ENCODE results near the gene EHMT1. TPM values are rescaled to one million over a fixed set of nuclear protein-coding genes. Genes with fewer than 3 reads are reported as not detected.

The EHMT1 gene
- total and polyA plus RNA-seq, 2 experiments from 2014 or later, result 162 to 177 TPM

DNA sequence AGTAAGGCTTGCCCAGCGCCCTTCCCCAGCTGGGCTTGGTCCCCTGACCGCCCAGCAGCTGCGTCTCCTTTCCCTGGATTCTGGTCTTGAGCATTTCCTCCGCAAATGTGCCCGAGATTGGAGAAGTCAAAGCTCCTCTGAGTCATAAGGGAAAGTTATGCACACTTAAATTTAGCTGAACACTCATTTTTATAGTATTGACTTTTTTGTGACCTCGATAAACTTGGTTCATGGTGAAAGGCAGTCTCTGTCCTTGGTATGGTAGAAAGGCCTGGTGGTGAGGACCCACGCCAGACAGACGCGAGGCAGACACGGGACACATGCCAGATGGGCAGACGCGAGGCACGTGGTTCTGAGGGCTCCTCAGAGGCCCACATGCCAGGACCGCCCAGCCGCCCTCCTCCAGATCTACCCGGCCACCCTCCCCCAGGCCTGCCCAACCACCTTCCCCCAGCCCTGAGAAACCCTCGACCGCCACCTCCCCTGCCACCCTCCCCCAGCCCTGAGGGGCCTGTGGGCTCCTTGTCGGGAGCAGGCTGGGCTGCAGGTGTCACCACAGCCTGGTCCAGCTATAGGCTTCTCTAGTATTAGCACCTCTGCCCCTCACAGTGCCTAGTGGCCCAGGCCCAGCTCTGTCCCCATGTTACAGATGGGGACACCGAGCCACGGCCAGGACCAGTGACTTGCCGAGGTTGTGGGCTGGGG lies 197.9 kb downstream of the EHMT1 start:
- H3K4me3 Mint-ChIP-seq, result no peak overlapping the region
- H4K20me1 ChIP-seq (replicated peaks; ENCODE audit: insufficient read depth), result no peaks in the 10 kb centered on the region; the same call in none of the 2 replicates
- no peak overlapping the region; the same call in 1 of the 2 replicates for H3K27ac Mint-ChIP-seq
- no peak overlapping the region for H3K4me2 ChIP-seq
- no peak for DNase-seq (ENCODE audit: low spot score)
- no peak for ATAC-seq
- peaks cover 20% of the 10 kb centered on the region for H3K36me3 ChIP-seq (ENCODE audit: insufficient read depth)
- H3K79me2 ChIP-seq (replicated peaks; ENCODE audit: insufficient read depth), result peaks cover 5% of the 10 kb centered on the region
- H2AFZ ChIP-seq, result no peak overlapping the region
- peaks cover 72% of the 10 kb centered on the region for H3K36me3 Mint-ChIP-seq (ENCODE audit: low read depth)
- H3K27me3 Mint-ChIP-seq (ENCODE audit: insufficient read depth, low read depth, poor library complexity), result peaks cover 12% of the 10 kb centered on the region
- H3F3A ChIP-seq (replicated peaks; ENCODE audit: low read depth), result no peaks in the 10 kb centered on the region
- no peak overlapping the region for H3K4me3 ChIP-seq
- H3K4me1 ChIP-seq (ENCODE audit: insufficient read depth), result no peaks in the 10 kb centered on the region
- H3K4me1 Mint-ChIP-seq, result no peaks in the 10 kb centered on the region
- H3K27me3 ChIP-seq (ENCODE audit: insufficient read depth), result no peaks in the 10 kb centered on the region
- TF ChIP-seq CREB1 (CRISPR knock-in tag; IDR thresholded peaks at IDR 0.05; ENCODE audit: low read depth) (no peak), ZNF331 (CRISPR knock-in tag; IDR thresholded peaks at IDR 0.05; ENCODE audit: low read depth) (no peak), JUNB (IDR thresholded peaks at IDR 0.05; ENCODE audit: unreplicated experiment) (no peak), POLR2AphosphoS5 (IDR thresholded peaks at IDR 0.05; ENCODE audit: low read depth) (no peak), EZH2phosphoT487 (IDR thresholded peaks at IDR 0.05; ENCODE audit: unreplicated experiment) (no peak), EZH2 (IDR thresholded peaks at IDR 0.05; ENCODE audit: low read depth, unreplicated experiment) (no peak), ZNF114 (CRISPR knock-in tag; IDR thresholded peaks at IDR 0.05) (no peak), STAT1 (IDR thresholded peaks at IDR 0.05; ENCODE audit: unreplicated experiment) (no peak), NANOG (IDR thresholded peaks at IDR 0.05; ENCODE audit: borderline replicate concordance) (no peak)
- TF ChIP-seq, protein P1, sequence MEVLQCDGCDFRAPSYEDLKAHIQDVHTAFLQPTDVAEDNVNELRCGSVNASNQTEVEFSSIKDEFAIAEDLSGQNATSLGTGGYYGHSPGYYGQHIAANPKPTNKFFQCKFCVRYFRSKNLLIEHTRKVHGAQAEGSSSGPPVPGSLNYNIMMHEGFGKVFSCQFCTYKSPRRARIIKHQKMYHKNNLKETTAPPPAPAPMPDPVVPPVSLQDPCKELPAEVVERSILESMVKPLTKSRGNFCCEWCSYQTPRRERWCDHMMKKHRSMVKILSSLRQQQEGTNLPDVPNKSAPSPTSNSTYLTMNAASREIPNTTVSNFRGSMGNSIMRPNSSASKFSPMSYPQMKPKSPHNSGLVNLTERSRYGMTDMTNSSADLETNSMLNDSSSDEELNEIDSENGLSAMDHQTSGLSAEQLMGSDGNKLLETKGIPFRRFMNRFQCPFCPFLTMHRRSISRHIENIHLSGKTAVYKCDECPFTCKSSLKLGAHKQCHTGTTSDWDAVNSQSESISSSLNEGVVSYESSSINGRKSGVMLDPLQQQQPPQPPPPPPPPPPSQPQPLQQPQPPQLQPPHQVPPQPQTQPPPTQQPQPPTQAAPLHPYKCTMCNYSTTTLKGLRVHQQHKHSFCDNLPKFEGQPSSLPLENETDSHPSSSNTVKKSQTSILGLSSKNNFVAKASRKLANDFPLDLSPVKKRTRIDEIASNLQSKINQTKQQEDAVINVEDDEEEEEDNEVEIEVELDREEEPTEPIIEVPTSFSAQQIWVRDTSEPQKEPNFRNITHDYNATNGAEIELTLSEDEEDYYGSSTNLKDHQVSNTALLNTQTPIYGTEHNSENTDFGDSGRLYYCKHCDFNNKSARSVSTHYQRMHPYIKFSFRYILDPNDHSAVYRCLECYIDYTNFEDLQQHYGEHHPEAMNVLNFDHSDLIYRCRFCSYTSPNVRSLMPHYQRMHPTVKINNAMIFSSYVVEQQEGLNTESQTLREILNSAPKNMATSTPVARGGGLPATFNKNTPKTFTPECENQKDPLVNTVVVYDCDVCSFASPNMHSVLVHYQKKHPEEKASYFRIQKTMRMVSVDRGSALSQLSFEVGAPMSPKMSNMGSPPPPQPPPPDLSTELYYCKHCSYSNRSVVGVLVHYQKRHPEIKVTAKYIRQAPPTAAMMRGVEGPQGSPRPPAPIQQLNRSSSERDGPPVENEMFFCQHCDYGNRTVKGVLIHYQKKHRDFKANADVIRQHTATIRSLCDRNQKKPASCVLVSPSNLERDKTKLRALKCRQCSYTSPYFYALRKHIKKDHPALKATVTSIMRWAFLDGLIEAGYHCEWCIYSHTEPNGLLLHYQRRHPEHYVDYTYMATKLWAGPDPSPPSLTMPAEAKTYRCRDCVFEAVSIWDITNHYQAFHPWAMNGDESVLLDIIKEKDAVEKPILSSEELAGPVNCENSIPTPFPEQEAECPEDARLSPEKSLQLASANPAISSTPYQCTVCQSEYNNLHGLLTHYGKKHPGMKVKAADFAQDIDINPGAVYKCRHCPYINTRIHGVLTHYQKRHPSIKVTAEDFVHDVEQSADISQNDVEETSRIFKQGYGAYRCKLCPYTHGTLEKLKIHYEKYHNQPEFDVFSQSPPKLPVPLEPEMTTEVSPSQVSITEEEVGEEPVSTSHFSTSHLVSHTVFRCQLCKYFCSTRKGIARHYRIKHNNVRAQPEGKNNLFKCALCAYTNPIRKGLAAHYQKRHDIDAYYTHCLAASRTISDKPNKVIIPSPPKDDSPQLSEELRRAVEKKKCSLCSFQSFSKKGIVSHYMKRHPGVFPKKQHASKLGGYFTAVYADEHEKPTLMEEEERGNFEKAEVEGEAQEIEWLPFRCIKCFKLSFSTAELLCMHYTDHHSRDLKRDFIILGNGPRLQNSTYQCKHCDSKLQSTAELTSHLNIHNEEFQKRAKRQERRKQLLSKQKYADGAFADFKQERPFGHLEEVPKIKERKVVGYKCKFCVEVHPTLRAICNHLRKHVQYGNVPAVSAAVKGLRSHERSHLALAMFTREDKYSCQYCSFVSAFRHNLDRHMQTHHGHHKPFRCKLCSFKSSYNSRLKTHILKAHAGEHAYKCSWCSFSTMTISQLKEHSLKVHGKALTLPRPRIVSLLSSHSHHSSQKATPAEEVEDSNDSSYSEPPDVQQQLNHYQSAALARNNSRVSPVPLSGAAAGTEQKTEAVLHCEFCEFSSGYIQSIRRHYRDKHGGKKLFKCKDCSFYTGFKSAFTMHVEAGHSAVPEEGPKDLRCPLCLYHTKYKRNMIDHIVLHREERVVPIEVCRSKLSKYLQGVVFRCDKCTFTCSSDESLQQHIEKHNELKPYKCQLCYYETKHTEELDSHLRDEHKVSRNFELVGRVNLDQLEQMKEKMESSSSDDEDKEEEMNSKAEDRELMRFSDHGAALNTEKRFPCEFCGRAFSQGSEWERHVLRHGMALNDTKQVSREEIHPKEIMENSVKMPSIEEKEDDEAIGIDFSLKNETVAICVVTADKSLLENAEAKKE (CRISPR knock-in tag; IDR thresholded peaks at IDR 0.05), result no peak
- TF ChIP-seq, protein P2, sequence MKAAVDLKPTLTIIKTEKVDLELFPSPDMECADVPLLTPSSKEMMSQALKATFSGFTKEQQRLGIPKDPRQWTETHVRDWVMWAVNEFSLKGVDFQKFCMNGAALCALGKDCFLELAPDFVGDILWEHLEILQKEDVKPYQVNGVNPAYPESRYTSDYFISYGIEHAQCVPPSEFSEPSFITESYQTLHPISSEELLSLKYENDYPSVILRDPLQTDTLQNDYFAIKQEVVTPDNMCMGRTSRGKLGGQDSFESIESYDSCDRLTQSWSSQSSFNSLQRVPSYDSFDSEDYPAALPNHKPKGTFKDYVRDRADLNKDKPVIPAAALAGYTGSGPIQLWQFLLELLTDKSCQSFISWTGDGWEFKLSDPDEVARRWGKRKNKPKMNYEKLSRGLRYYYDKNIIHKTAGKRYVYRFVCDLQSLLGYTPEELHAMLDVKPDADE (IDR thresholded peaks at IDR 0.05), result no peak
- TF ChIP-seq, protein P3, sequence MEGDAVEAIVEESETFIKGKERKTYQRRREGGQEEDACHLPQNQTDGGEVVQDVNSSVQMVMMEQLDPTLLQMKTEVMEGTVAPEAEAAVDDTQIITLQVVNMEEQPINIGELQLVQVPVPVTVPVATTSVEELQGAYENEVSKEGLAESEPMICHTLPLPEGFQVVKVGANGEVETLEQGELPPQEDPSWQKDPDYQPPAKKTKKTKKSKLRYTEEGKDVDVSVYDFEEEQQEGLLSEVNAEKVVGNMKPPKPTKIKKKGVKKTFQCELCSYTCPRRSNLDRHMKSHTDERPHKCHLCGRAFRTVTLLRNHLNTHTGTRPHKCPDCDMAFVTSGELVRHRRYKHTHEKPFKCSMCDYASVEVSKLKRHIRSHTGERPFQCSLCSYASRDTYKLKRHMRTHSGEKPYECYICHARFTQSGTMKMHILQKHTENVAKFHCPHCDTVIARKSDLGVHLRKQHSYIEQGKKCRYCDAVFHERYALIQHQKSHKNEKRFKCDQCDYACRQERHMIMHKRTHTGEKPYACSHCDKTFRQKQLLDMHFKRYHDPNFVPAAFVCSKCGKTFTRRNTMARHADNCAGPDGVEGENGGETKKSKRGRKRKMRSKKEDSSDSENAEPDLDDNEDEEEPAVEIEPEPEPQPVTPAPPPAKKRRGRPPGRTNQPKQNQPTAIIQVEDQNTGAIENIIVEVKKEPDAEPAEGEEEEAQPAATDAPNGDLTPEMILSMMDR (conservative IDR thresholded peaks at IDR 0.05; ENCODE audit: low read depth in 2 of 2), result no peak
- TF ChIP-seq, protein P4, sequence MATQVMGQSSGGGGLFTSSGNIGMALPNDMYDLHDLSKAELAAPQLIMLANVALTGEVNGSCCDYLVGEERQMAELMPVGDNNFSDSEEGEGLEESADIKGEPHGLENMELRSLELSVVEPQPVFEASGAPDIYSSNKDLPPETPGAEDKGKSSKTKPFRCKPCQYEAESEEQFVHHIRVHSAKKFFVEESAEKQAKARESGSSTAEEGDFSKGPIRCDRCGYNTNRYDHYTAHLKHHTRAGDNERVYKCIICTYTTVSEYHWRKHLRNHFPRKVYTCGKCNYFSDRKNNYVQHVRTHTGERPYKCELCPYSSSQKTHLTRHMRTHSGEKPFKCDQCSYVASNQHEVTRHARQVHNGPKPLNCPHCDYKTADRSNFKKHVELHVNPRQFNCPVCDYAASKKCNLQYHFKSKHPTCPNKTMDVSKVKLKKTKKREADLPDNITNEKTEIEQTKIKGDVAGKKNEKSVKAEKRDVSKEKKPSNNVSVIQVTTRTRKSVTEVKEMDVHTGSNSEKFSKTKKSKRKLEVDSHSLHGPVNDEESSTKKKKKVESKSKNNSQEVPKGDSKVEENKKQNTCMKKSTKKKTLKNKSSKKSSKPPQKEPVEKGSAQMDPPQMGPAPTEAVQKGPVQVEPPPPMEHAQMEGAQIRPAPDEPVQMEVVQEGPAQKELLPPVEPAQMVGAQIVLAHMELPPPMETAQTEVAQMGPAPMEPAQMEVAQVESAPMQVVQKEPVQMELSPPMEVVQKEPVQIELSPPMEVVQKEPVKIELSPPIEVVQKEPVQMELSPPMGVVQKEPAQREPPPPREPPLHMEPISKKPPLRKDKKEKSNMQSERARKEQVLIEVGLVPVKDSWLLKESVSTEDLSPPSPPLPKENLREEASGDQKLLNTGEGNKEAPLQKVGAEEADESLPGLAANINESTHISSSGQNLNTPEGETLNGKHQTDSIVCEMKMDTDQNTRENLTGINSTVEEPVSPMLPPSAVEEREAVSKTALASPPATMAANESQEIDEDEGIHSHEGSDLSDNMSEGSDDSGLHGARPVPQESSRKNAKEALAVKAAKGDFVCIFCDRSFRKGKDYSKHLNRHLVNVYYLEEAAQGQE (IDR thresholded peaks at IDR 0.05; ENCODE audit: unreplicated experiment), result no peak
- H3K9me3 Mint-ChIP-seq, result peaks cover 13% of the 10 kb centered on the region
- no peaks in the 10 kb centered on the region for H3K9me2 ChIP-seq (ENCODE audit: insufficient read depth)
- no peak overlapping the region for H3K27ac ChIP-seq (ENCODE audit: low read depth)
